ENCODE results near the gene STRN. TPM values are rescaled to one million over a fixed set of nuclear protein-coding genes. Genes with fewer than 3 reads are reported as not detected.

The STRN gene
- total and polyA plus RNA-seq, 2 of the 13 experiments (the other 11 are each of a cell fraction or from before 2014, with no cell fraction given), result 10.4 to 19.3 TPM

DNA sequence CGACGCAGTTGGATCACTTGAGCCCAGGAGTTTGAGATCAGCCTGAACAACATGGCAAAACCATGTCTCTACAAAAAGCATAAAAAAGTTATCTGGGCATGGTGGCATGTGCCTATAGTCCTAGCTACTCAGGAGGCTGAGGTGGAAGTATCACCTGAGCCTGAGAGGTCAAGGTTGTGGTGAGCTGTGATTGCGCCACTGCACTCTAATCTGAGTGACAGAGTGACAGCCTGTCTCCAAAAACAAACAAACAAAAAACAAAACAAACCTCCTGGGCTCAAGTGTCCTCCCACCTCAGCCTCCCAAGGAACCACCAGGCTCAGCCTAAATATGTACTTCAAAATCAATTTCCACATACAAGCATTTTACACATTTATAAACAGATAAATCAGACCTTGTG, 83.8 kb downstream of the STRN start (continued):
- TF ChIP-seq, protein P1, sequence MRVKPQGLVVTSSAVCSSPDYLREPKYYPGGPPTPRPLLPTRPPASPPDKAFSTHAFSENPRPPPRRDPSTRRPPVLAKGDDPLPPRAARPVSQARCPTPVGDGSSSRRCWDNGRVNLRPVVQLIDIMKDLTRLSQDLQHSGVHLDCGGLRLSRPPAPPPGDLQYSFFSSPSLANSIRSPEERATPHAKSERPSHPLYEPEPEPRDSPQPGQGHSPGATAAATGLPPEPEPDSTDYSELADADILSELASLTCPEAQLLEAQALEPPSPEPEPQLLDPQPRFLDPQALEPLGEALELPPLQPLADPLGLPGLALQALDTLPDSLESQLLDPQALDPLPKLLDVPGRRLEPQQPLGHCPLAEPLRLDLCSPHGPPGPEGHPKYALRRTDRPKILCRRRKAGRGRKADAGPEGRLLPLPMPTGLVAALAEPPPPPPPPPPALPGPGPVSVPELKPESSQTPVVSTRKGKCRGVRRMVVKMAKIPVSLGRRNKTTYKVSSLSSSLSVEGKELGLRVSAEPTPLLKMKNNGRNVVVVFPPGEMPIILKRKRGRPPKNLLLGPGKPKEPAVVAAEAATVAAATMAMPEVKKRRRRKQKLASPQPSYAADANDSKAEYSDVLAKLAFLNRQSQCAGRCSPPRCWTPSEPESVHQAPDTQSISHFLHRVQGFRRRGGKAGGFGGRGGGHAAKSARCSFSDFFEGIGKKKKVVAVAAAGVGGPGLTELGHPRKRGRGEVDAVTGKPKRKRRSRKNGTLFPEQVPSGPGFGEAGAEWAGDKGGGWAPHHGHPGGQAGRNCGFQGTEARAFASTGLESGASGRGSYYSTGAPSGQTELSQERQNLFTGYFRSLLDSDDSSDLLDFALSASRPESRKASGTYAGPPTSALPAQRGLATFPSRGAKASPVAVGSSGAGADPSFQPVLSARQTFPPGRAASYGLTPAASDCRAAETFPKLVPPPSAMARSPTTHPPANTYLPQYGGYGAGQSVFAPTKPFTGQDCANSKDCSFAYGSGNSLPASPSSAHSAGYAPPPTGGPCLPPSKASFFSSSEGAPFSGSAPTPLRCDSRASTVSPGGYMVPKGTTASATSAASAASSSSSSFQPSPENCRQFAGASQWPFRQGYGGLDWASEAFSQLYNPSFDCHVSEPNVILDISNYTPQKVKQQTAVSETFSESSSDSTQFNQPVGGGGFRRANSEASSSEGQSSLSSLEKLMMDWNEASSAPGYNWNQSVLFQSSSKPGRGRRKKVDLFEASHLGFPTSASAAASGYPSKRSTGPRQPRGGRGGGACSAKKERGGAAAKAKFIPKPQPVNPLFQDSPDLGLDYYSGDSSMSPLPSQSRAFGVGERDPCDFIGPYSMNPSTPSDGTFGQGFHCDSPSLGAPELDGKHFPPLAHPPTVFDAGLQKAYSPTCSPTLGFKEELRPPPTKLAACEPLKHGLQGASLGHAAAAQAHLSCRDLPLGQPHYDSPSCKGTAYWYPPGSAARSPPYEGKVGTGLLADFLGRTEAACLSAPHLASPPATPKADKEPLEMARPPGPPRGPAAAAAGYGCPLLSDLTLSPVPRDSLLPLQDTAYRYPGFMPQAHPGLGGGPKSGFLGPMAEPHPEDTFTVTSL (CRISPR knock-in tag; IDR thresholded peaks at IDR 0.05; ENCODE audit: borderline replicate concordance), result peak; percentile 42; the same call in 1 of the 2 replicates
- TF ChIP-seq ZNF703 (CRISPR knock-in tag; IDR thresholded peaks at IDR 0.05; ENCODE audit: borderline replicate concordance) (no peak), MTA3 (CRISPR knock-in tag; IDR thresholded peaks at IDR 0.05) (no peak), SETDB1 (CRISPR knock-in tag; IDR thresholded peaks at IDR 0.05; ENCODE audit: borderline replicate concordance) (no peak), CREM (IDR thresholded peaks at IDR 0.05) (no peak), CREM (CRISPR knock-in tag; IDR thresholded peaks at IDR 0.05) (no peak), NR2F1 (CRISPR knock-in tag; IDR thresholded peaks at IDR 0.05) (peak; percentile 71 to 79), MXD3 (CRISPR knock-in tag; IDR thresholded peaks at IDR 0.05) (no peak), PBX2 (CRISPR knock-in tag; IDR thresholded peaks at IDR 0.05) (peak; percentile 74), CENPX (CRISPR knock-in tag; IDR thresholded peaks at IDR 0.05) (no peak), KAT7 (CRISPR knock-in tag; IDR thresholded peaks at IDR 0.05; ENCODE audit: borderline replicate concordance) (no peak), FOSL2 (CRISPR knock-in tag; IDR thresholded peaks at IDR 0.05) (peak; percentile 31; the same call in 1 of the 2 replicates), POLR2A (IDR thresholded peaks at IDR 0.05; ENCODE audit: insufficient read depth in 1 of 2, low read depth in 2 of 2, low read length in 2 of 2) (no peak), ZNF558 (CRISPR knock-in tag; IDR thresholded peaks at IDR 0.05; ENCODE audit: borderline replicate concordance) (no peak)
- TF ChIP-seq, protein P2, sequence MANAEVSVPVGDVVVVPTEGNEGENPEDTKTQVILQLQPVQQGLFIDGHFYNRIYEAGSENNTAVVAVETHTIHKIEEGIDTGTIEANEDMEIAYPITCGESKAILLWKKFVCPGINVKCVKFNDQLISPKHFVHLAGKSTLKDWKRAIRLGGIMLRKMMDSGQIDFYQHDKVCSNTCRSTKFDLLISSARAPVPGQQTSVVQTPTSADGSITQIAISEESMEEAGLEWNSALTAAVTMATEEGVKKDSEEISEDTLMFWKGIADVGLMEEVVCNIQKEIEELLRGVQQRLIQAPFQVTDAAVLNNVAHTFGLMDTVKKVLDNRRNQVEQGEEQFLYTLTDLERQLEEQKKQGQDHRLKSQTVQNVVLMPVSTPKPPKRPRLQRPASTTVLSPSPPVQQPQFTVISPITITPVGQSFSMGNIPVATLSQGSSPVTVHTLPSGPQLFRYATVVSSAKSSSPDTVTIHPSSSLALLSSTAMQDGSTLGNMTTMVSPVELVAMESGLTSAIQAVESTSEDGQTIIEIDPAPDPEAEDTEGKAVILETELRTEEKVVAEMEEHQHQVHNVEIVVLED (CRISPR knock-in tag; IDR thresholded peaks at IDR 0.05; ENCODE audit: borderline replicate concordance), result no peak
- TF ChIP-seq, protein P3, sequence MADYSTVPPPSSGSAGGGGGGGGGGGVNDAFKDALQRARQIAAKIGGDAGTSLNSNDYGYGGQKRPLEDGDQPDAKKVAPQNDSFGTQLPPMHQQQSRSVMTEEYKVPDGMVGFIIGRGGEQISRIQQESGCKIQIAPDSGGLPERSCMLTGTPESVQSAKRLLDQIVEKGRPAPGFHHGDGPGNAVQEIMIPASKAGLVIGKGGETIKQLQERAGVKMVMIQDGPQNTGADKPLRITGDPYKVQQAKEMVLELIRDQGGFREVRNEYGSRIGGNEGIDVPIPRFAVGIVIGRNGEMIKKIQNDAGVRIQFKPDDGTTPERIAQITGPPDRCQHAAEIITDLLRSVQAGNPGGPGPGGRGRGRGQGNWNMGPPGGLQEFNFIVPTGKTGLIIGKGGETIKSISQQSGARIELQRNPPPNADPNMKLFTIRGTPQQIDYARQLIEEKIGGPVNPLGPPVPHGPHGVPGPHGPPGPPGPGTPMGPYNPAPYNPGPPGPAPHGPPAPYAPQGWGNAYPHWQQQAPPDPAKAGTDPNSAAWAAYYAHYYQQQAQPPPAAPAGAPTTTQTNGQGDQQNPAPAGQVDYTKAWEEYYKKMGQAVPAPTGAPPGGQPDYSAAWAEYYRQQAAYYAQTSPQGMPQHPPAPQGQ (CRISPR knock-in tag; IDR thresholded peaks at IDR 0.05; ENCODE audit: borderline replicate concordance), result no peak
- TF ChIP-seq, protein P4, sequence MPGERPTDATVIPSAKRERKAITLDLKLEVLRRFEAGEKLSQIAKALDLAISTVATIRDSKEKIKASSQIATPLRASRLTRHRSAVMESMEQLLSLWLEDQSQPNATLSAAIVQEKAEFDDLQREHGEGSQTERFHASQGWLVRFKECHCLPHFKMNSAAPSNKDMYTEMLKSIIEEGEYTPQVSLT (CRISPR knock-in tag; IDR thresholded peaks at IDR 0.05; ENCODE audit: borderline replicate concordance, low read depth), result no peak
